ENCODE data around the gene ESRRA. TPM values are rescaled to one million over a fixed set of nuclear protein-coding genes. Genes with fewer than 3 reads are reported as not detected.

Gene ESRRA
- total and polyA plus RNA-seq, 2 of the 13 experiments (the other 11 are each of a cell fraction or from before 2014, with no cell fraction given): 18.1 to 36.3 TPM

DNA sequence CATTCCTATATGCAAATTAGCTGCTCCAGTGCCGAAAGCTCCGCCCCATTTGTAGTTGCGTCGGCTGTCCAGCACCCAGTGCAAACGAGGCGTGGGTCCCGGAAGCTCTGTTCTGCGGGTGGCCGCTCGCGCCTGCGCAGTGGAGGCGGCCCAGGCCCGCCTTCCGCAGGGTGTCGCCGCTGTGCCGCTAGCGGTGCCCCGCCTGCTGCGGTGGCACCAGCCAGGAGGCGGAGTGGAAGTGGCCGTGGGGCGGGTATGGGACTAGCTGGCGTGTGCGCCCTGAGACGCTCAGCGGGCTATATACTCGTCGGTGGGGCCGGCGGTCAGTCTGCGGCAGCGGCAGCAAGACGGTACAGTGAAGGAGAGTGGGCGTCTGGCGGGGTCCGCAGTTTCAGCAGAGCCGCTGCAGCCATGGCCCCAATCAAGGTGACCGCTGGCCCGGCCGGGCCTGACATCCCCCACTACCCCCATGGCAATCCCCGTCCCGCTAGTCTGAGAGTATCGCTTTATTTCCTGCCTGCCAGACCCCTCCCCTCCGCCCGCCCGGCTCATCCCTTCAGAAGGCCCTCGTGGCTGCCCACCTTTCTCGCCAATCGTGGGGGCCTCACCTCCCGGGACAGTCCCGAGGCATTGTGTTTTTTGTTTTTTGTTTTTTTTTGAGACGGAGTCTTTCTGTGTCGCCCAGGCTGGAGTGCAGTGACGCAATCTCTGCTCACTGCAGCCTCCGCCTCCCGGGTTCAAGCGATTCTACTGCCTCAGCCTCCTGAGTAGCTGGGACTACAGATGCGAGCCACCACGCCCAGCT is 12.8 kb downstream of the ESRRA start, which contains the start of gene PRDX5:
PRDX5 (plus strand) TSS at position 161 of the 805 bp plus-strand sequence; CDS start at position 256, 95 bp downstream.
- Histone ChIP-seq H2AFZ (ENCODE audit: low read length) (no peak within 1 kb of the TSS), H3K4me1 (ENCODE audit: insufficient read depth, low read length) (peaks cover 22% of the 10 kb centered on the region), H3K4me3 (replicated peaks in 1 of 3; ENCODE audit: insufficient read depth in 1 of 3, low read depth in 2 of 3, low read length in 3 of 3) (peak within 1 kb of the TSS; percentile 97 to 99 (median 99)), H3K9me3 (ENCODE audit: low read length) (no peaks in the 10 kb centered on the region), H3K9ac (ENCODE audit: insufficient read depth, low read depth, low read length) (peak within 1 kb of the TSS; percentile 94), H3K79me2 (ENCODE audit: insufficient read depth, low read length) (peaks cover 15% of the 10 kb centered on the region), H3K4me2 (ENCODE audit: low read depth, low read length) (peak within 1 kb of the TSS; percentile 99), H3K27me3 (ENCODE audit: control insufficient read depth in 1 of 2, insufficient read depth in 2 of 2, low read length in 2 of 2) (no peaks in the 10 kb centered on the region; a peak in 1 of 5 replicates), H3K27ac (ENCODE audit: extremely low read length, insufficient read depth, low read length) (peak within 1 kb of the TSS; percentile 98), H3K36me3 (replicated peaks in 1 of 2; ENCODE audit: control insufficient read depth in 1 of 2, insufficient read depth in 2 of 2, low read length in 2 of 2) (peaks cover 1 to 33% of the 10 kb centered on the region in 2 experiments; a peak in 3 of 5 replicates), H4K20me1 (ENCODE audit: insufficient read depth, low read length) (no peaks in the 10 kb centered on the region)
- ChIA-PET POLR2A (interaction anchor here (0.6 to 4.5 kb wide), 27 partner anchors 8 to 460 kb away, joined by 3 to 103 read pairs (median 6); partner anchors contain the start of genes BAD, CATSPERZ, ESRRA and FKBP2), CTCF (ENCODE audit: low intra/inter-chr PET ratio, low total read pairs) (interaction anchor here (0.7 kb wide), 1 partner anchor 37 kb away, joined by 4 read pairs; no protein-coding TSS in a partner anchor)
- WGBS (ENCODE audit: low lambda C conversion rate): under 1% methylated on average over 21 of the region's 61 CpGs
- peak; percentile 94 for DNase-seq (ENCODE audit: low spot score)
- intact Hi-C loops (cut with micrococcal nuclease; ENCODE audit: unreplicated experiment): loop anchor here (2.0 kb wide), 1 partner anchor 41 kb away; the partner anchor contains the start of gene RPS6KA4
- peak; percentile 8 for FAIRE-seq
- no TSS peak for BruUV-seq (replicated peaks)
- in situ Hi-C loops (cut with HindIII; ENCODE audit: extremely low pct_ligation_motif_present, low pct_unique_long_range_greater_than_20kb): no loop called here
- peak; percentile 81 for ATAC-seq
- TF ChIP-seq ZNF460 (CRISPR knock-in tag; IDR thresholded peaks at IDR 0.05; ENCODE audit: borderline replicate concordance): no peak
- peak; percentile 82; the same call in 1 of the 2 replicates for TF ChIP-seq TFDP1 (CRISPR knock-in tag; IDR thresholded peaks at IDR 0.05; ENCODE audit: borderline replicate concordance)
- TF ChIP-seq ZNF225 (CRISPR knock-in tag; IDR thresholded peaks at IDR 0.05): no peak
- peak; percentile 75 for TF ChIP-seq SAFB2 (CRISPR knock-in tag; IDR thresholded peaks at IDR 0.05; ENCODE audit: borderline replicate concordance, low read depth)
- TF ChIP-seq ZFAT (CRISPR knock-in tag; conservative IDR thresholded peaks at IDR 0.05): 0 out of 2 replicates have a peak, but pooled peaks have one; percentile 26
- 0 out of 4 replicates have a peak, but pooled peaks of 1 of the 2 experiments have one; percentile 5 for TF ChIP-seq EP300 (IDR thresholded peaks at IDR 0.05; ENCODE audit: low read depth in 2 of 2, low read length in 2 of 2)
- no peak for TF ChIP-seq EP300 (CRISPR knock-in tag; IDR thresholded peaks at IDR 0.05; ENCODE audit: borderline replicate concordance)
- TF ChIP-seq, protein P1, sequence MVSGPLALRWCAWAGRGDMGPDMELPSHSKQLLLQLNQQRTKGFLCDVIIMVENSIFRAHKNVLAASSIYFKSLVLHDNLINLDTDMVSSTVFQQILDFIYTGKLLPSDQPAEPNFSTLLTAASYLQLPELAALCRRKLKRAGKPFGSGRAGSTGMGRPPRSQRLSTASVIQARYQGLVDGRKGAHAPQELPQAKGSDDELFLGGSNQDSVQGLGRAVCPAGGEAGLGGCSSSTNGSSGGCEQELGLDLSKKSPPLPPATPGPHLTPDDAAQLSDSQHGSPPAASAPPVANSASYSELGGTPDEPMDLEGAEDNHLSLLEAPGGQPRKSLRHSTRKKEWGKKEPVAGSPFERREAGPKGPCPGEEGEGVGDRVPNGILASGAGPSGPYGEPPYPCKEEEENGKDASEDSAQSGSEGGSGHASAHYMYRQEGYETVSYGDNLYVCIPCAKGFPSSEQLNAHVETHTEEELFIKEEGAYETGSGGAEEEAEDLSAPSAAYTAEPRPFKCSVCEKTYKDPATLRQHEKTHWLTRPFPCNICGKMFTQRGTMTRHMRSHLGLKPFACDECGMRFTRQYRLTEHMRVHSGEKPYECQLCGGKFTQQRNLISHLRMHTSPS (CRISPR knock-in tag; IDR thresholded peaks at IDR 0.05; ENCODE audit: low read depth): peak; percentile 85
- 0 out of 2 replicates have a peak, but pooled peaks have one; percentile 43 for TF ChIP-seq SPEN (CRISPR knock-in tag; IDR thresholded peaks at IDR 0.05; ENCODE audit: low read depth)
- TF ChIP-seq ZNF281 (CRISPR knock-in tag; IDR thresholded peaks at IDR 0.05; ENCODE audit: borderline replicate concordance): 0 out of 2 replicates have a peak, but pooled peaks have one; percentile 6
- TF ChIP-seq KLF6 (CRISPR knock-in tag; IDR thresholded peaks at IDR 0.05): no peak
- no peak for TF ChIP-seq NFIC (IDR thresholded peaks at IDR 0.05; ENCODE audit: low read length)
- peak; percentile 36; the same call in 1 of the 2 replicates for TF ChIP-seq TARDBP (CRISPR knock-in tag; IDR thresholded peaks at IDR 0.05)
- no peak for TF ChIP-seq ZNF639 (CRISPR knock-in tag; conservative IDR thresholded peaks at IDR 0.05)
- no peak for TF ChIP-seq AGO1 (IDR thresholded peaks at IDR 0.05; ENCODE audit: low read depth, low read length, poor library complexity, severe bottlenecking)
